Suprapubic skin (tissue), 4 donors: ENCODE data around the gene ALKBH8.

Experiments used
- CTCF ChIP-seq, 2 donors: fragments of 200-600 bp in 1 of 2; fragments of 450-650 bp in 1 of 2; sonication (generic) in 1 of 2; IDR thresholded peaks; one replicate each; pipeline ENCODE4 v1.5.1; 2016 to 2019; ENCODE audit warnings: antibody characterized with exemption in 2 of 2, mild to moderate bottlenecking in 1 of 2, moderate library complexity in 1 of 2
- POLR2A ChIP-seq, 2 donors: fragments of 450-650 bp; IDR thresholded peaks; one replicate each; pipeline ENCODE4 v1.6.1; 2017; ENCODE audit warnings: antibody characterized with exemption in 2 of 2, mild to moderate bottlenecking in 2 of 2, moderate library complexity in 2 of 2
- POLR2AphosphoS5 ChIP-seq, 3 donors: sonication (generic); formaldehyde crosslinking; IDR thresholded peaks; one replicate each; pipeline ENCODE4 v1.6.1; 2017; ENCODE audit warnings: antibody characterized with exemption in 3 of 3

- no peak for TF ChIP-seq POLR2A (IDR thresholded peaks at IDR 0.05)
- no peak for TF ChIP-seq CTCF (IDR thresholded peaks at IDR 0.05)
- TF ChIP-seq POLR2AphosphoS5 (IDR thresholded peaks at IDR 0.05) = no peak
Observed at GRCh38 chr11:107468596-107468995, 96.9 kb downstream of the ALKBH8 start.
